Stimulated activated CD4-positive, alpha-beta T cell treated with anti-CD3 and anti-CD28 coated beads, TNF-alpha, amount 100 ng/mL, for 1 hour (primary cell): ENCODE results near the gene SDS.

Source experiments
- DNase-seq, 3 donors: peaks; one replicate each; pipeline ENCODE4 v3.0.0-alpha.2; 2020; ENCODE audit warnings: low read depth in 3 of 3, low spot score in 1 of 3

The SDS gene

GRCh38 chr12:113403435-113404415 lies at the start of gene SDS:
Gene SDS (minus strand): TSS chr12:113403887. CDS start chr12:113399708, 4,179 bp downstream.
- DNase-seq = no peak

- no peak for DNase-seq
These were observed 49.6 kb upstream of the SDS start for GRCh38 chr12:113453330-113453729.

GRCh38 chr12:113452458-113452857 lies 48.8 kb upstream of the SDS start:
- DNase-seq = no peak

GRCh38 chr12:113449839-113450238 lies 46.2 kb upstream of the SDS start:
- no peak for DNase-seq

GRCh38 chr12:113449299-113449698 lies 45.6 kb upstream of the SDS start:
- DNase-seq = no peak

GRCh38 chr12:113448873-113449272 lies 45.2 kb upstream of the SDS start:
- no peak for DNase-seq

- DNase-seq = no peak
These were observed 42.0 kb upstream of the SDS start for GRCh38 chr12:113445544-113446171.

- no peak for DNase-seq
These were observed 39.4 kb upstream of the SDS start for GRCh38 chr12:113443030-113443539.

GRCh38 chr12:113440947-113441782 lies 37.5 kb upstream of the SDS start:
- DNase-seq = no peak

- DNase-seq = no peak
These were observed 36.6 kb upstream of the SDS start for GRCh38 chr12:113440336-113440735.

- no peak for DNase-seq
These were observed 35.9 kb upstream of the SDS start for GRCh38 chr12:113439606-113440030.

- no peak for DNase-seq
These were observed 35.6 kb upstream of the SDS start for GRCh38 chr12:113439301-113439597.

GRCh38 chr12:113438523-113439300 lies 35.0 kb upstream of the SDS start:
- DNase-seq = no peak

- no peak for DNase-seq
These were observed 34.0 kb upstream of the SDS start for GRCh38 chr12:113437729-113438100.

GRCh38 chr12:113436993-113437728 lies 33.5 kb upstream of the SDS start:
- no peak for DNase-seq

GRCh38 chr12:113436586-113436985 lies 32.9 kb upstream of the SDS start:
- no peak for DNase-seq

- no peak for DNase-seq
These were observed 31.7 kb upstream of the SDS start for GRCh38 chr12:113435367-113435766.

- DNase-seq = no peak
These were observed 29.3 kb upstream of the SDS start for GRCh38 chr12:113432986-113433385.

GRCh38 chr12:113428482-113428881 lies 24.8 kb upstream of the SDS start:
- DNase-seq = no peak

GRCh38 chr12:113427882-113428281 lies 24.2 kb upstream of the SDS start:
- DNase-seq = no peak
